CD4-positive, alpha-beta memory T cell (primary cell): Measurements from ENCODE around the gene LCN15. TPM values are rescaled to one million over a fixed set of nuclear protein-coding genes. Genes with fewer than 3 reads are reported as not detected.
"Not testable (repeated sequence)": the region's sequence is repeated elsewhere in the genome, so short reads cannot be mapped to it uniquely, and the experiment has no call there.

Experiments used
- CTCF ChIA-PET: fragments of 350-600 bp; sonication (Branson Sonifier 250); formaldehyde crosslinking; loops from one replicate; lab custom pipeline; 2021; ENCODE audit warnings: inconsistent platforms; ENCODE audit not compliant: partially characterized antibody; lab: Charles Lee
- POLR2A ChIA-PET: fragments of 350-600 bp; sonication (Branson Sonifier 250); formaldehyde crosslinking; loops from one replicate; lab custom pipeline; 2021; ENCODE audit not compliant: partially characterized antibody; lab: Charles Lee
- DNase-seq, 5 donors: peaks; one replicate each; pipeline versions ENCODE4 v3.0.0 to v3.0.0-alpha.2; 2020 to 2022; ENCODE audit warnings: mixed read lengths in 1 of 5
- H3K27ac ChIP-seq: one replicate; pipeline ENCODE4 v1.7.0; 2013; ENCODE audit warnings: low read depth, low read length
- H3K27me3 ChIP-seq: 2 replicates; pipeline ENCODE4 v1.7.0; 2013; ENCODE audit warnings: mild to moderate bottlenecking, low read length, moderate library complexity; ENCODE audit not compliant: insufficient read depth
- H3K36me3 ChIP-seq: 2 replicates; pipeline ENCODE4 v1.7.0; 2013; ENCODE audit warnings: mild to moderate bottlenecking, low read length, moderate library complexity; ENCODE audit not compliant: insufficient read depth
- H3K4me1 ChIP-seq: 2 replicates; pipeline ENCODE4 v1.7.0; 2013; ENCODE audit warnings: mild to moderate bottlenecking, low read length, moderate library complexity; ENCODE audit not compliant: insufficient read depth
- H3K4me3 ChIP-seq, 2 donors: one replicate each; pipeline ENCODE4 v1.7.0; 2013; ENCODE audit warnings: low read length in 2 of 2, mild to moderate bottlenecking in 1 of 2
- H3K9me3 ChIP-seq, 2 donors: one replicate each; pipeline ENCODE4 v1.7.0; 2013; ENCODE audit warnings: low read length in 2 of 2, control low read depth in 1 of 2; ENCODE audit not compliant: control insufficient read depth in 1 of 2
- H3K27ac Mint-ChIP-seq, 7 donors: one replicate each; pipeline ENCODE4 v1.8.0; 2020 to 2021; ENCODE audit warnings: mixed read lengths in 7 of 7, mild to moderate bottlenecking in 6 of 7, inconsistent platforms in 3 of 7, moderate library complexity in 3 of 7
- H3K27me3 Mint-ChIP-seq, 2 donors: one replicate each; pipeline ENCODE4 v1.8.0; 2020 to 2021; ENCODE audit warnings: mixed read lengths in 2 of 2
- H3K36me3 Mint-ChIP-seq, 2 donors: one replicate each; pipeline ENCODE4 v1.8.0; 2020 to 2021; ENCODE audit warnings: mixed read lengths in 2 of 2, inconsistent platforms in 1 of 2, mild to moderate bottlenecking in 1 of 2
- H3K4me1 Mint-ChIP-seq, 4 donors: one replicate each; pipeline ENCODE4 v1.8.0; 2020 to 2021; ENCODE audit warnings: mixed read lengths in 4 of 4, mild to moderate bottlenecking in 1 of 4
- H3K4me3 Mint-ChIP-seq, 8 donors: one replicate each; pipeline ENCODE4 v1.8.0; 2020 to 2021; ENCODE audit warnings: mixed read lengths in 8 of 8, mild to moderate bottlenecking in 7 of 8, moderate library complexity in 6 of 8, inconsistent platforms in 3 of 8
- H3K9me3 Mint-ChIP-seq, 8 donors: one replicate each; pipeline ENCODE4 v1.8.0; 2020 to 2021; ENCODE audit warnings: mixed read lengths in 8 of 8, mild to moderate bottlenecking in 5 of 8, inconsistent platforms in 3 of 8, moderate library complexity in 1 of 8
- intact Hi-C: fragments of 100-400 bp; cut with micrococcal nuclease; formaldehyde crosslinking; loops from one replicate; pipeline ENCODE4 v1.15.1; 2023
- polyA plus RNA-seq, 2 donors: library from polyadenylated mRNA; unstranded; fragments of 300-500 nt; fragmentation: Illumina TruSeq; gene quantifications; one replicate each; pipeline ENCODE4 v1.2.3, GENCODE V29; 2021
- total RNA-seq, 2 experiments: library from RNA; stranded (reverse); gene quantifications; one replicate each; pipeline ENCODE4 v1.2.3, GENCODE V29; 2021

LCN15 gene
- total and polyA plus RNA-seq, 4 experiments from 2014 or later, result not detected

DNA sequence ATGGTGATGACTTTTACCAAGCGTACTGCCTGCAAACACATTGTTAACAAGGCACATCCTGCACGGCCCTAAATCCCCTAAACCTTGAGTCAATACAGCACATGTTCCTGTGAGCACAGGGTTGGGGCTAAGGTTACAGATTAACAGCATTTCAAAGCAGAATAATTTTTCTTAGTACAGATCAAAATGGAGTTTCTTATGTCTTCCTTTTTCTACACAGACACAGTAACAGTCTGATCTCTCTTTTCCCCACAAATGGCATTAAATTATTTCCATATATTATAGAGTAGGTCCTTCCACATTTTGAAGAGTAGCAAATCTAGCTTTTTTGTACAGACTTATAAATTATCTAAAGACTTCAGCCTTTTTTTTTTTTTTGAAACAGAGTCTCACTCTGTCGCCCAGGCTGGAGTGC lies 25.2 kb upstream of the LCN15 start:
- DNase-seq, result no peak
- intact Hi-C loops, result no loop called here
- Mint-ChIP-seq H3K36me3 (peaks cover 0 to 4% of the 10 kb centered on the region in 2 donors), H3K9me3 (no peaks in the 10 kb centered on the region), H3K4me3 (no peak overlapping the region), H3K27me3 (no peaks in the 10 kb centered on the region), H3K4me1 (peaks cover 8 to 50% (median 24%) of the 10 kb centered on the region in 4 donors), H3K27ac (peak overlapping the region in 2 of 7 donors; percentile 68 to 91)
- Histone ChIP-seq H3K36me3 (peaks cover 14% of the 10 kb centered on the region), H3K4me1 (peaks cover 28% of the 10 kb centered on the region), H3K27me3 (no peaks in the 10 kb centered on the region), H3K4me3 (no peak overlapping the region), H3K9me3 (no peaks in the 10 kb centered on the region), H3K27ac (no peak overlapping the region)
- ChIA-PET CTCF (interaction anchor here (1.1 to 6.8 kb wide), 3 partner anchors 243 to 278 kb away, joined by 3 to 64 read pairs (median 6); no protein-coding TSS in a partner anchor), POLR2A (interaction anchor here (1.6 kb wide), 1 partner anchor 155 kb away, joined by 7 read pairs; the partner anchor contains the start of gene FBXW5)

DNA sequence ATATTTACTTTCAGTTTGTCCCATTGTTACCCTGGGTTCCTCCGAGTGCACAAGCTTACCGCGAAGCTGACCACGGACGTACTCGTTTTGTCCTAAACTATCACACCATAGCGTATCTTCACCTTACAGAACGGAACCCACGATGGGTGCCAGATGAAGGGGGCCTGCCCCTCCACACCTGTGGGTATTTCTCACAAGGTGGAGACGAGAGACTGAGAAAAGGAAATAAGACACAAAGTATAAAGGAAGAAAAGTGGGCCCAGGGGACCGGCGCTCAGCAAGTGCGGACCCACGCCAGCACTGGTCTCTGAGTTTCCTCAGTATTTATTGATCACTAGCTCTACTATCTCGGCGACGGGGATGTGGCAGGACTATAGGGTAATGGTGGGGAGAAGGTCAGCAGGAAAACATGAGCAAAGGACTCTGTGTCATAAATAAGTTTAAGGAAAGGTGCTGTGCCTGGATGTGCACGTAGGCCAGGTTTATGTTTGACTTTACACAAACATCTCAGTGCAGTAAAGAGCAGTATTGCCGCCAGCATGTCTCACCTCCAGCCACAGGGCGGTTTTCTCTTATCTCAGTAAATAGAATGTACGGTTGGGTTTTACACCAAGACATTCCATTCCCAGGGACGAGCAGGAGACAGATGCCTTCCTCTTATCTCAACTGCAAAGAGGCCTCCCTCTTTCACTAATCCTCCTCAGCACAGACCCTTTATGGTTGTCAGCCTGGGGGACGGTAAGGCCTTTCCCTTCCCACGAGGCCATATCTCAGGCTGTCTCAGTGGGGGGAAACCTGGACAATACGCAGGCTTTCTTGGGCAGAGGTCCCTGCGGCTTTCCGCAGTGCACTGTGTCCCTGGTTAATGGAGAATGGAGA lies 24.6 kb upstream of the LCN15 start:
- ChIA-PET CTCF (interaction anchor here (0.7 to 6.8 kb wide), 14 partner anchors 11 to 415 kb away, joined by 3 to 64 read pairs (median 4); partner anchors contain the start of genes AJM1, FUT7 and TRAF2), POLR2A (interaction anchor here (1.5 to 1.7 kb wide), 2 partner anchors 246 to 258 kb away, joined by 3 to 7 read pairs; no protein-coding TSS in a partner anchor)
- H3K27me3 Mint-ChIP-seq, intact Hi-C loops, DNase-seq, H3K27ac ChIP-seq, H3K36me3 Mint-ChIP-seq, H3K4me3 ChIP-seq, H3K9me3 Mint-ChIP-seq, H3K27me3 ChIP-seq, H3K9me3 ChIP-seq, H3K4me3 Mint-ChIP-seq: not testable (repeated sequence)
- Histone ChIP-seq H3K4me1 (peaks cover 28% of the 10 kb centered on the region), H3K36me3 (peaks cover 14% of the 10 kb centered on the region)
- Mint-ChIP-seq H3K27ac (peak overlapping the region in 2 of 7 donors; percentile 10 to 14), H3K4me1 (peaks cover 8 to 51% (median 24%) of the 10 kb centered on the region in 4 donors)

DNA sequence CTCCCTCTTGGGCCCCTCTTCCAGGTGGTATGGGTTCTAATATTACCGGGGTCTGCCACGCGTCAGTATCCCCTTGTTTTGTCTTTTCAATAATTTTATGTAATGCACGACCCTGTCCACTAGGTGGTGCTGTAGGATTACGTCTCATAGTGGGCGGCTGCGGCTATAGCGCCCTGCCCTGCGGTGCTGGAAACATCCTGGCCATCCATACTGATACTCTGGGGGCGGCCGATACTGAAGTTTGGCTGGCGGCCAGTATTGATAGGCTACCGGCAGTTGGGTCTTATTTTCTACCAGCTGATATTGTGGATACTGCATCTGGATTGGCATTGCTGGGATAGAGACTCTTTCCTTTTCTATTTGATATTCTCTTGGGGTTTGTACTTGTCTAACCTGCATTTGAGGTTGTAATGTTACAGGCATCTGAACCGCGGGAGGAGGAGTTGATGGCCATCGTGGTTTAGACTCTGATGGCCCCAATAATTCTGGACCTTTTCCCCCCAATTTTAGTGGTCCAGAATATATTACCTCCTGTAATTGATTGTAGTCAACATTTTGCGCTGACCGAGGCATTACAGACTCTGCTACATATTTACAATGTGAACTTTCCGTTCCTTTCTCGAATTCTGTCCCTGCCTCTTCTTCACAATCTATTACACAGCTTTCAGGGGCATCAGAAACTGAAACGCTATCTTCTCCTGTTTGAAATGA lies 23.5 kb upstream of the LCN15 start:
- no peaks in the 10 kb centered on the region for H3K36me3 Mint-ChIP-seq
- H3K9me3 Mint-ChIP-seq, result no peaks in the 10 kb centered on the region
- H3K27ac Mint-ChIP-seq, result peak overlapping the region in 1 of 7 donors; percentile 14
- H3K4me1 Mint-ChIP-seq, result peaks cover 8 to 44% (median 21%) of the 10 kb centered on the region in 4 donors
- DNase-seq, result peak; percentile 70 to 78 (median 73)
- no peak overlapping the region for H3K4me3 ChIP-seq
- H3K4me3 Mint-ChIP-seq, result no peak overlapping the region
- intact Hi-C loops, result loop anchor here (1.0 kb wide), 2 partner anchors 247 to 439 kb away; partner anchors contain the start of gene RNF224
- H3K9me3 ChIP-seq, result no peaks in the 10 kb centered on the region
- H3K36me3 ChIP-seq, result peaks cover 7% of the 10 kb centered on the region
- no peak overlapping the region for H3K27ac ChIP-seq
- ChIA-PET POLR2A (interaction anchor here (1.4 to 1.7 kb wide), 3 partner anchors 10 to 259 kb away, joined by 3 to 7 read pairs (median 3); no protein-coding TSS in a partner anchor), CTCF (interaction anchor here (0.6 to 6.8 kb wide), 22 partner anchors 10 to 416 kb away, joined by 3 to 64 read pairs (median 4); partner anchors contain the start of genes AJM1, FUT7, PAXX and TRAF2)
- no peaks in the 10 kb centered on the region for H3K27me3 Mint-ChIP-seq
- peaks cover 28% of the 10 kb centered on the region for H3K4me1 ChIP-seq
- no peaks in the 10 kb centered on the region for H3K27me3 ChIP-seq

DNA sequence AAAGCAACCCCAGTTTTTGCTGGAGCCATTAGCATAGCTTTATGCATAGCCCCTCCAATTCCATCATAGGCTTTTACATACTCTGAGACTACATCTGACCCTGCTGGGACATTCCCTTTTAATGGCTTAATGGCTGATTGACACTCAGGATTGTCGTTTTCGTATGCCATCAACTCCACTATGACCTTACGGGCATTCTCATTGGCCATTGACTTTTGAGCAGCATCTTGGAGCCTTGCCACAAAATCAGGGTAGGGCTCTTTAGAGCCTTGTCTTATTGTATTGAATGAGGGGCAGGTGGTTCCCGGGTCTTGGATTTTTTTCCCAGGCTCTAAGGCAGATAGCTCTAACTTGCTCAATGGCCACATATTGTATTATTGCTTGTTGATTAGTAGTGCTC lies 22.7 kb upstream of the LCN15 start:
- H3K27ac ChIP-seq, H3K9me3 ChIP-seq, H3K4me3 ChIP-seq, H3K27me3 Mint-ChIP-seq, H3K36me3 Mint-ChIP-seq, DNase-seq, H3K27me3 ChIP-seq, H3K9me3 Mint-ChIP-seq, H3K36me3 ChIP-seq, H3K27ac Mint-ChIP-seq, H3K4me3 Mint-ChIP-seq: not testable (repeated sequence)
- peaks cover 21% of the 10 kb centered on the region for H3K4me1 ChIP-seq
- CTCF ChIA-PET, result interaction anchor here (0.6 to 6.8 kb wide), 15 partner anchors 9 to 285 kb away, joined by 3 to 64 read pairs (median 4); partner anchors contain the start of genes AJM1, FUT7 and PAXX
- POLR2A ChIA-PET, result interaction anchor here (1.4 to 1.7 kb wide), 2 partner anchors 9 to 248 kb away, joined by 3 to 7 read pairs; no protein-coding TSS in a partner anchor
- intact Hi-C loops, result loop anchor here (1.0 kb wide), 2 partner anchors 248 to 440 kb away; partner anchors contain the start of gene RNF224
- peaks cover 6 to 39% (median 14%) of the 10 kb centered on the region in 4 donors for H3K4me1 Mint-ChIP-seq

DNA sequence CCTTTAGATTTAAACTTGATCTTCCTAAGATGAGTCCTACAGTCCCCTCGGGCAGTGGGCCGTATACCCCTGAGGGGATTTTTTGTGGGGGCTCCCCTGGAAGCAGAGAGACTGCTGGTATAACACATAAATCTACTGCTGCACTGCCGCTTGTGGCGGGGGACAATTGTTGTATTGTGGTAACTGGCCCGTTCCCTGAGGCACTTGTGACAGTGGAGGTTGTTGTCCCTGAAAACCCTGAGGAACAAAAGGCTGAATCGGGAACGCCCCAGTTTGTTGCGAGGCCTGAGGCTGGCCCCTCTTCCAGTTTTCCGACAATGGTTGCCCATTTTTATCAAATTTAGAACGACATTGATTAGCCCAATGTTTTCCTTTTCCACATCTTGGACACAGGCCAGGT lies 22.1 kb upstream of the LCN15 start:
- ChIA-PET CTCF (interaction anchor here (0.9 to 6.8 kb wide), 14 partner anchors 8 to 285 kb away, joined by 3 to 64 read pairs (median 5); partner anchors contain the start of genes AJM1 and NPDC1), POLR2A (interaction anchor here (1.4 kb wide), 1 partner anchor 8 kb away, joined by 3 read pairs; no protein-coding TSS in a partner anchor)
- H3K4me3 ChIP-seq, result no peak overlapping the region
- H3K27me3 ChIP-seq, result no peaks in the 10 kb centered on the region
- Mint-ChIP-seq H3K4me1 (peaks cover 5 to 33% (median 12%) of the 10 kb centered on the region in 4 donors), H3K27me3 (no peaks in the 10 kb centered on the region), H3K27ac (peak overlapping the region in 1 of 7 donors; percentile 2), H3K4me3 (no peak overlapping the region), H3K9me3 (no peaks in the 10 kb centered on the region), H3K36me3 (no peaks in the 10 kb centered on the region)
- intact Hi-C loops, result no loop called here
- no peak overlapping the region for H3K27ac ChIP-seq
- H3K36me3 ChIP-seq, result no peaks in the 10 kb centered on the region
- no peak for DNase-seq
- H3K4me1 ChIP-seq, result peaks cover 16% of the 10 kb centered on the region
- H3K9me3 ChIP-seq, result no peaks in the 10 kb centered on the region

DNA sequence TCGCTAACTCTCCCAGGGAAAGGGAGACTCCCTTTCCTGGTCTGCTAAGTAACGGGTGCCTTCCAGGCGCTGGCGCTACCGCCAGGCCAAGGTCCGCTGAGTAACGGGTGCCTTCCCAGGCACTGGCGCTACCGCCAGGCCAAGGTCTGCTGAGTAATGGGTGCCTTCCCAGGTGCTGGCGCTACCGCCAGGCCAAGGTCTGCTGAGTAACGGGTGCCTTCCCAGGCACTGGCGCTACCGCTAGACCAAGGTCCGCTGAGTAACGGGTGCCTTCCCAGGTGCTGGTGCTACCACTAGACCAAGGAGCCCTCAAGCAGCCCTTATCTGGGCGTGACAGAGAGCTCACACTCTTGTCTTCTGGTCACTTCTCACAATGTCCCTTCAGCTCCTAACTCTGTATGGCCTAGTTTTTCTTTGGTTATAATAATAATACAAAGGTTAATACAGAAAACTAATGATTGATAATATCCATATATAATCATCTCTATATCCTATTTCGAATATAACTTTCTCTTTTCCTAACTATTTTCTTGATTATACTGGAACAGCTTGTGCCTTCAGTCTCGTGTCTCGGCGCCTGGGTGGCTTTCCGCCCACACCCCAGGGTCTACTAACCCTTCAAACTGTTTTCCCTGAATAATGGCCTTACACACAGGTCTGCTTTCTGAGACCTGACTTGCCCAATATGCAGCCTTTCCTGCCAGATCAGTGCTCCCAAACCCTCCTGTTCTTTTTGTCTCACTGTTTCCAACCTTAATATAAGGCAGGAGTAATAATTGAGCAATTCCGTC lies 21.4 kb upstream of the LCN15 start:
- H3K9me3 ChIP-seq, DNase-seq, H3K36me3 Mint-ChIP-seq, H3K4me3 Mint-ChIP-seq, H3K27ac ChIP-seq, H3K27me3 Mint-ChIP-seq, H3K9me3 Mint-ChIP-seq, H3K27me3 ChIP-seq, H3K36me3 ChIP-seq, intact Hi-C loops, H3K4me3 ChIP-seq: not testable (repeated sequence)
- ChIA-PET CTCF (interaction anchor here (1.0 to 6.8 kb wide), 7 partner anchors 8 to 278 kb away, joined by 3 to 64 read pairs (median 5); partner anchors contain the start of gene NPDC1), POLR2A (interaction anchor here (1.4 kb wide), 1 partner anchor 8 kb away, joined by 3 read pairs; no protein-coding TSS in a partner anchor)
- Mint-ChIP-seq H3K27ac (peak overlapping the region in 1 of 7 donors; percentile 2), H3K4me1 (peaks cover 5 to 26% (median 12%) of the 10 kb centered on the region in 4 donors)
- H3K4me1 ChIP-seq, result peaks cover 13% of the 10 kb centered on the region
